A549 (cell line): ENCODE data around the gene UPF2. TPM values are rescaled to one million over a fixed set of nuclear protein-coding genes. Genes with fewer than 3 reads are reported as not detected.

Experiments
- ATAC-seq, 2 experiments: fragments of 200-7000 bp in 1 of 2; fragments of >200 bp in 1 of 2; cut with Nextera tagmentation in 1 of 2; cut with Tn5 transposase in 1 of 2; 3 replicates each; pipeline versions ENCODE4 v1.8.0 to v1.9.1; 2018 to 2020; ENCODE audit warnings: mild to moderate bottlenecking in 1 of 2, moderate library complexity in 1 of 2
- CTCF ChIA-PET: fragments of 300-600 bp; sonication (Branson Sonifier 250); formaldehyde crosslinking; extraction: SDS; loops from one replicate; lab custom pipeline; 2021; ENCODE audit warnings: antibody characterized with exemption, inconsistent platforms; lab: Yijun Ruan, JAX
- POLR2A ChIA-PET: fragments of 350-600 bp; formaldehyde crosslinking; extraction: SDS; loops from one replicate; lab custom pipeline; 2021; ENCODE audit warnings: antibody characterized with exemption, inconsistent platforms; lab: Yijun Ruan, JAX
- DNase-seq, 2 experiments: peaks; one replicate each; pipeline versions ENCODE4 v3.0.0 to v3.0.0-alpha.2; 2011 to 2016; ENCODE audit warnings: low read depth in 1 of 2, low spot score in 1 of 2
- FAIRE-seq: peaks from 2 replicates; lab custom pipeline; 2011; peaks lifted over from hg19 to GRCh38; lab: Jason Lieb, UNC
- H3K27ac ChIP-seq, 2 experiments: fragments of >200 bp; sonication (Bioruptor Twin); formaldehyde crosslinking; 3 replicates each; pipeline ENCODE4 v1.5.1; 2016 to 2017
- H3K4me1 ChIP-seq: fragments of >200 bp; sonication (Bioruptor Twin); formaldehyde crosslinking; 3 replicates; pipeline ENCODE4 v1.6.1; 2016
- H3K4me2 ChIP-seq: fragments of >200 bp; sonication (Bioruptor Twin); formaldehyde crosslinking; 3 replicates; pipeline ENCODE4 v1.6.1; 2016
- H3K4me3 ChIP-seq: fragments of >200 bp; sonication (Bioruptor Twin); formaldehyde crosslinking; 3 replicates; pipeline ENCODE4 v1.5.1; 2016
- H3K9me3 ChIP-seq: fragments of >200 bp; sonication (Bioruptor Twin); formaldehyde crosslinking; 3 replicates; pipeline ENCODE4 v1.6.1; 2016
- BHLHE40 ChIP-seq: IDR thresholded peaks from 2 replicates; pipeline ENCODE4 v1.6.1; 2012; ENCODE audit warnings: low read depth, low read length, inconsistent platforms
- CEBPB ChIP-seq, 2 experiments: fragments of >200 bp in 1 of 2; sonication (Bioruptor Twin) in 1 of 2; formaldehyde crosslinking in 1 of 2; IDR thresholded peaks; 2 replicates each; pipeline ENCODE4 v1.6.1; 2012 to 2016
- CHD2 ChIP-seq: fragments of 150-350 bp; IDR thresholded peaks from 2 replicates; pipeline ENCODE4 v1.6.1; 2014; ENCODE audit warnings: low read length; ENCODE audit not compliant: partially characterized antibody
- CHD4 ChIP-seq: fragments of 200-600 bp; sonication (generic); IDR thresholded peaks from 2 replicates; pipeline ENCODE4 v1.6.1; 2016; ENCODE audit warnings: antibody characterized with exemption, mild to moderate bottlenecking, borderline replicate concordance
- EHMT2 ChIP-seq: fragments of 200-600 bp; sonication (generic); IDR thresholded peaks from 2 replicates; pipeline ENCODE4 v1.6.1; 2016; ENCODE audit warnings: antibody characterized with exemption, low read depth, mild to moderate bottlenecking, moderate library complexity
- ELK1 ChIP-seq: fragments of 150-350 bp; IDR thresholded peaks from 2 replicates; pipeline ENCODE4 v1.6.1; 2014; ENCODE audit warnings: low read depth, mild to moderate bottlenecking, low read length
- EP300 ChIP-seq, 2 experiments: fragments of >200 bp; sonication (Bioruptor Twin); formaldehyde crosslinking; IDR thresholded peaks; 2 replicates in 1 of 2; 3 replicates in 1 of 2; pipeline ENCODE4 v1.6.1; 2016 to 2017
- FOXS1 ChIP-seq: fragments of 250-450 bp; sonication (Bioruptor Pico); IDR thresholded peaks from 2 replicates; pipeline ENCODE4 v1.5.0; 2020; ENCODE audit warnings: mild to moderate bottlenecking, moderate library complexity
- HDAC2 ChIP-seq: fragments of 200-600 bp; sonication (generic); IDR thresholded peaks from 2 replicates; pipeline ENCODE4 v1.6.1; 2016
- HEYL ChIP-seq: fragments of 250-450 bp; sonication (Bioruptor Pico); IDR thresholded peaks from 2 replicates; pipeline ENCODE4 v1.8.0; 2021; ENCODE audit warnings: mild to moderate bottlenecking, moderate library complexity
- HOXB5 ChIP-seq: fragments of 250-450 bp; sonication (Bioruptor Pico); IDR thresholded peaks from 2 replicates; pipeline ENCODE4 v1.5.0; 2020; ENCODE audit warnings: mild to moderate bottlenecking, moderate library complexity
- JUNB ChIP-seq: fragments of >200 bp; sonication (Bioruptor Twin); formaldehyde crosslinking; IDR thresholded peaks from 2 replicates; pipeline ENCODE4 v1.6.1; 2016
- KDM1A ChIP-seq: fragments of 200-600 bp; sonication (generic); IDR thresholded peaks from 2 replicates; pipeline ENCODE4 v1.6.1; 2016; ENCODE audit warnings: low read depth, mild to moderate bottlenecking
- MAFK ChIP-seq: fragments of 450-650 bp; IDR thresholded peaks from 2 replicates; pipeline ENCODE4 v1.6.1; 2014; ENCODE audit not compliant: partially characterized antibody
- MAX ChIP-seq: IDR thresholded peaks from 2 replicates; pipeline ENCODE4 v1.6.1; 2012
- MAZ ChIP-seq: fragments of 150-350 bp; IDR thresholded peaks from 2 replicates; pipeline ENCODE4 v1.6.1; 2014; ENCODE audit warnings: antibody characterized with exemption, low read depth, low read length, borderline replicate concordance
- MYC ChIP-seq: IDR thresholded peaks from 2 replicates; pipeline ENCODE4 v1.6.1; 2012; ENCODE audit warnings: mild to moderate bottlenecking, inconsistent platforms, low read length, improper control_type of control experiment, borderline replicate concordance
- NFE2L2 ChIP-seq: fragments of 150-350 bp; conservative IDR thresholded peaks from 2 replicates; pipeline ENCODE4 v1.6.1; 2014; ENCODE audit warnings: low read length
- POLR2AphosphoS2 ChIP-seq: conservative IDR thresholded peaks from 2 replicates; pipeline ENCODE4 v1.6.1; 2012; ENCODE audit warnings: low read length, improper control_type of control experiment, inconsistent platforms
- RAD21 ChIP-seq, 2 experiments: fragments of >200 bp in 1 of 2; sonication (Bioruptor Twin) in 1 of 2; formaldehyde crosslinking in 1 of 2; IDR thresholded peaks in 1 of 2; conservative IDR thresholded peaks in 1 of 2; 2 replicates in 1 of 2; 3 replicates in 1 of 2; pipeline ENCODE4 v1.6.1; 2012 to 2018; ENCODE audit warnings: inconsistent platforms in 1 of 2
- RCOR1 ChIP-seq: fragments of 150-350 bp; IDR thresholded peaks from 2 replicates; pipeline ENCODE4 v1.6.1; 2014; ENCODE audit warnings: antibody characterized with exemption, low read length, low read depth
- REST ChIP-seq: fragments of 200-600 bp; sonication (generic); IDR thresholded peaks from 2 replicates; pipeline ENCODE4 v1.6.1; 2016; ENCODE audit warnings: antibody characterized with exemption, mild to moderate bottlenecking, moderate library complexity
- SMC3 ChIP-seq: fragments of >200 bp; sonication (Bioruptor Twin); formaldehyde crosslinking; IDR thresholded peaks from 3 replicates; pipeline ENCODE4 v1.6.1; 2018; ENCODE audit warnings: inconsistent platforms
- TFCP2L1 ChIP-seq: fragments of 250-450 bp; sonication (Bioruptor Pico); IDR thresholded peaks from 2 replicates; pipeline ENCODE4 v1.5.0; 2021; ENCODE audit warnings: mild to moderate bottlenecking
- TP53 ChIP-seq: fragments of 250-450 bp; sonication (Bioruptor Pico); IDR thresholded peaks from 2 replicates; pipeline ENCODE4 v1.5.0; 2021; ENCODE audit warnings: mild to moderate bottlenecking, moderate library complexity
- ZSCAN20 ChIP-seq: fragments of 250-450 bp; sonication (Bioruptor Pico); IDR thresholded peaks from 2 replicates; pipeline ENCODE4 v1.8.0; 2022; ENCODE audit warnings: mild to moderate bottlenecking, moderate library complexity
- WGBS: methylation state at CpG from one replicate; pipeline ENCODE4 v1.1.6; 2017; ENCODE audit errors: missing lambda C conversion rate; 5-methylcytosine and 5-hydroxymethylcytosine counted together
- polyA plus RNA-seq, 4 experiments: library from polyadenylated mRNA; depleted of rRNA in 3 of 4; stranded (reverse); fragments of >200 nt; fragmentation: RNase III in 1 of 4; extraction: RNeasy Plus Mini Kit Qiagen cat#74134 plus additional on column Dnase treatment in 1 of 4; gene quantifications; 2 replicates in 3 of 4; 3 replicates in 1 of 4; pipeline ENCODE4 v1.2.3, GENCODE V29; 2011 to 2017
- TF ChIP-seq, protein P1 (sequence below): fragments of 250-450 bp; sonication (Bioruptor Pico); IDR thresholded peaks from 2 replicates; pipeline ENCODE4 v1.5.0; 2021; ENCODE audit warnings: mild to moderate bottlenecking, moderate library complexity, borderline replicate concordance
- TF ChIP-seq, protein P2 (sequence below): fragments of >200 bp; sonication (Bioruptor Twin); formaldehyde crosslinking; IDR thresholded peaks from 3 replicates; pipeline ENCODE4 v1.6.1; 2016
- TF ChIP-seq, protein P3 (sequence below): fragments of >200 bp; sonication (Bioruptor Twin); formaldehyde crosslinking; IDR thresholded peaks from 2 replicates; pipeline ENCODE4 v1.6.1; 2016

Gene UPF2
- polyA plus RNA-seq, 2 of the 4 experiments (the other 2 are of a cell fraction): 16.5 to 21.6 TPM

DNA sequence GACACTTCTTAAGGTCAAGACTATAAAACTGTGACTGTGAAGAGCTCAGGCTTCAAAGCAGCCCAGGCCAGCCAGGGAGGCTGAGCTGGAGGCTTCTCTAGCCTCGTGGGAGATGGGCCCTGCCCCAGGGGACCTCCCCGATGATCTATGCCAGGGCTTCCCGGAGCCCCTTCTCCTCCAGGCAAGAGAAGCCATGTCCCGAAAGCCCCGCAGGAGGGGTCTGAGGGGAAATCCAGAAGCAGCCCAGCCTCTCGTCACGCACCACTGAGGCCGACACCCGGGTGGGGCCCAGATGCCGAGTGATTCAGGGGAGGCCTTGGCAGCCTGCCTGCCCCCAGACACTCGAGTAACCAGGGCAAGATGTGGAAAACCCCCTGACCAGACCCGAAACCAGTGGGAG, 155.8 kb downstream of the UPF2 start:
- FAIRE-seq: no peak
- ChIA-PET CTCF (interaction anchor here (1.1 kb wide), 1 partner anchor 28 kb away, joined by 3 read pairs; no protein-coding TSS in a partner anchor), POLR2A (no interaction called here)
- Histone ChIP-seq H3K4me3 (no peak overlapping the region), H3K9me3 (no peaks in the 10 kb centered on the region), H3K4me1 (peaks cover 20% of the 10 kb centered on the region), H3K27ac (peak overlapping the region; percentile 31 to 61; a peak in 4 of 6 replicates), H3K4me2 (peak overlapping the region; percentile 34; the same call in 1 of the 3 replicates)
- 37% methylated on average over 12 of the region's 12 CpGs for WGBS
- peak in 1 of 2 experiments; percentile 17; a peak in 3 of 6 replicates for ATAC-seq
- TF ChIP-seq REST (no peak), EHMT2 (no peak), CHD2 (no peak), POLR2AphosphoS2 (no peak), HEYL (CRISPR knock-in tag) (no peak), CEBPB (IDR thresholded peaks at IDR 0.05) (no peak), ZSCAN20 (no peak), MAX (no peak), ELK1 (no peak), RCOR1 (no peak), JUNB (no peak)
- TF ChIP-seq, protein P1, sequence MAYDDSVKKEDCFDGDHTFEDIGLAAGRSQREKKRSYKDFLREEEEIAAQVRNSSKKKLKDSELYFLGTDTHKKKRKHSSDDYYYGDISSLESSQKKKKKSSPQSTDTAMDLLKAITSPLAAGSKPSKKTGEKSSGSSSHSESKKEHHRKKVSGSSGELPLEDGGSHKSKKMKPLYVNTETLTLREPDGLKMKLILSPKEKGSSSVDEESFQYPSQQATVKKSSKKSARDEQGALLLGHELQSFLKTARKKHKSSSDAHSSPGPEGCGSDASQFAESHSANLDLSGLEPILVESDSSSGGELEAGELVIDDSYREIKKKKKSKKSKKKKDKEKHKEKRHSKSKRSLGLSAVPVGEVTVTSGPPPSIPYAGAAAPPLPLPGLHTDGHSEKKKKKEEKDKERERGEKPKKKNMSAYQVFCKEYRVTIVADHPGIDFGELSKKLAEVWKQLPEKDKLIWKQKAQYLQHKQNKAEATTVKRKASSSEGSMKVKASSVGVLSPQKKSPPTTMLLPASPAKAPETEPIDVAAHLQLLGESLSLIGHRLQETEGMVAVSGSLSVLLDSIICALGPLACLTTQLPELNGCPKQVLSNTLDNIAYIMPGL (CRISPR knock-in tag): no peak
- peak in 1 of 2 experiments; percentile 33 for DNase-seq

DNA sequence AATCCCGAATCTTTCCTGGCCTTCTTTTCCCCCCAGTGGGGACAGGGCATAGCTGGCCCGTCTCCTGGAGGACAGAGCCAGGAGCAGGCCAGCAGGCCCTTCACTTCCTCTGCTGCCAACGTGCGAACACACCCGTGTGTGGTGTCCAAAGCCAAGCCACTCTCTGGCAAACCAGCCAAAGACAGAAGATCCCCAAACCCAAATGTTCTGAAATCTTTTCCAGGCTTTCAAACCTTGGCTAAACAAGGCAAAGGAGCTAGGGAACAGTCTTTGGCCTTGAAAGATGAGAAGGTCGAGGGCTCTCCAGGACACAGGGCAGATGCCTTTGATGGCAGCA, 156.5 kb downstream of the UPF2 start:
- no peak for FAIRE-seq
- Histone ChIP-seq H3K4me2 (no peak overlapping the region), H3K4me3 (no peak overlapping the region), H3K27ac (peak overlapping the region in 1 of 2 experiments; percentile 61; a peak in 3 of 6 replicates), H3K4me1 (peaks cover 27% of the 10 kb centered on the region), H3K9me3 (no peaks in the 10 kb centered on the region)
- no peak for ATAC-seq
- ChIA-PET POLR2A (no interaction called here), CTCF (interaction anchor here (1.1 to 1.3 kb wide), 2 partner anchors 10 to 28 kb away, joined by 3 to 4 read pairs; no protein-coding TSS in a partner anchor)
- TF ChIP-seq FOXS1 (CRISPR knock-in tag) (no peak), TFCP2L1 (CRISPR knock-in tag) (no peak), TP53 (CRISPR knock-in tag) (no peak), RAD21 (conservative IDR thresholded peaks at IDR 0.05 in 1 of 2, IDR thresholded peaks at IDR 0.05 in 1 of 2) (no peak), MAFK (no peak), KDM1A (no peak), CHD4 (no peak), SMC3 (no peak), NFE2L2 (no peak), RCOR1 (no peak), MAZ (no peak), HOXB5 (no peak), EP300 (IDR thresholded peaks at IDR 0.05) (no peak), HDAC2 (no peak), BHLHE40 (no peak), POLR2AphosphoS2 (no peak), MYC (no peak), JUNB (no peak)
- TF ChIP-seq, protein P2, sequence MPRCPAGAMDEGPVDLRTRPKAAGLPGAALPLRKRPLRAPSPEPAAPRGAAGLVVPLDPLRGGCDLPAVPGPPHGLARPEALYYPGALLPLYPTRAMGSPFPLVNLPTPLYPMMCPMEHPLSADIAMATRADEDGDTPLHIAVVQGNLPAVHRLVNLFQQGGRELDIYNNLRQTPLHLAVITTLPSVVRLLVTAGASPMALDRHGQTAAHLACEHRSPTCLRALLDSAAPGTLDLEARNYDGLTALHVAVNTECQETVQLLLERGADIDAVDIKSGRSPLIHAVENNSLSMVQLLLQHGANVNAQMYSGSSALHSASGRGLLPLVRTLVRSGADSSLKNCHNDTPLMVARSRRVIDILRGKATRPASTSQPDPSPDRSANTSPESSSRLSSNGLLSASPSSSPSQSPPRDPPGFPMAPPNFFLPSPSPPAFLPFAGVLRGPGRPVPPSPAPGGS: no peak
- TF ChIP-seq, protein P3, sequence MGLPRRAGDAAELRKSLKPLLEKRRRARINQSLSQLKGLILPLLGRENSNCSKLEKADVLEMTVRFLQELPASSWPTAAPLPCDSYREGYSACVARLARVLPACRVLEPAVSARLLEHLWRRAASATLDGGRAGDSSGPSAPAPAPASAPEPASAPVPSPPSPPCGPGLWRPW: no peak
- WGBS: 83% methylated on average over 6 of the region's 6 CpGs
- no peak for DNase-seq
